Fibroblast of skin of left biceps (primary cell): ENCODE results near the gene ZNF77.
"Not testable (repeated sequence)": the region's sequence is repeated elsewhere in the genome, so short reads cannot be mapped to it uniquely, and the experiment has no call there.

Experiments used
- DNase-seq, 2 experiments: peaks; one replicate each; pipeline ENCODE4 v3.0.0-alpha.2; 2013; ENCODE audit warnings: low read depth in 2 of 2

ZNF77 gene

DNA sequence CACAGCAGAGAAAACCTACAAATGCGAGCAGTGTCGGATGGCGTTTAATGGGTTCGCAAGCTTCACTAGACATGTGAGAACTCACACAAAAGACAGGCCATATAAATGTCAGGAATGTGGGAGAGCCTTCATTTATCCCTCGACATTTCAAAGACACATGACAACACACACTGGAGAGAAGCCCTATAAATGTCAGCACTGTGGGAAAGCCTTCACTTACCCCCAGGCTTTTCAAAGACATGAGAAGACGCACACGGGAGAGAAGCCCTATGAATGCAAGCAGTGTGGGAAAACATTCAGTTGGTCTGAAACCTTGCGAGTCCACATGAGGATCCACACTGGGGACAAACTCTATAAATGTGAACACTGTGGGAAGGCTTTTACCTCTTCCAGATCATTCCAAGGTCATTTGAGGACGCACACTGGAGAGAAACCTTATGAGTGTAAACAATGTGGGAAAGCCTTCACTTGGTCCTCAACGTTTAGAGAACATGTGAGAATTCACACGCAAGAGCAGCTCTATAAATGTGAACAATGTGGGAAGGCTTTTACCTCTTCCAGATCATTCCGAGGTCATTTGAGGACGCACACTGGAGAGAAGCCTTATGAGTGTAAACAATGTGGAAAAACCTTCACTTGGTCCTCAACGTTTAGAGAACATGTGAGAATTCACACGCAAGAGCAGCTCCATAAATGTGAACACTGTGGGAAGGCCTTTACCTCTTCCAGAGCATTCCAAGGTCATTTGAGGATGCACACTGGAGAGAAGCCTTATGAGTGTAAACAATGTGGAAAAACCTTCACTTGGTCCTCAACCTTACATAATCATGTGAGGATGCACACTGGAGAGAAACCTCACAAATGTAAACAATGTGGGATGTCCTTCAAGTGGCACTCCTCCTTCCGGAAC, 27.2 kb downstream of the ZNF77 start:
- DNase-seq: no peak

DNA sequence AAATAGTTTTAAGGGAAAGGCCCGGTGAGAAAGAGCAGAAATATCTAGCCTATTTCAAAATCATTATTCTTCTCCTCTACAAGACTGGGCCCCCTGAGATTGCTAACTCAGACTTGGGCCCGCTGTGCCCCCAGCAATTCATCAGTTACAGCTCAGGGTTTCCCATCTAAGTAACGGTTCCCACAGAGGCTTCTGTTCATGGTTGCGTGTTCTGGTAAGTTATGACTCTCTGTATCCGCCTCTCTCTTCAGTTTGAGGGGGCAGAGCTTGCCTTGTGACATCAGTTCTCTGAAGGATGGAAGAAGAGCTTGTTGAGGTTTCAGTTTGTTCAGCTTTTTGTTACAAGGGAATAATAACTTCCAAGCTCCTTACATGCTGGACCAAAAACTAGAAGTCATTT, 32.5 kb downstream of the ZNF77 start:
- DNase-seq: no peak

GRCh38 chr19:2906631-2907195, 38.1 kb downstream of the ZNF77 start:
- no peak for DNase-seq

GRCh38 chr19:2905918-2906519, 38.8 kb downstream of the ZNF77 start:
- no peak for DNase-seq

GRCh38 chr19:2903326-2903725, 41.4 kb downstream of the ZNF77 start:
- not testable (repeated sequence) for DNase-seq

DNA sequence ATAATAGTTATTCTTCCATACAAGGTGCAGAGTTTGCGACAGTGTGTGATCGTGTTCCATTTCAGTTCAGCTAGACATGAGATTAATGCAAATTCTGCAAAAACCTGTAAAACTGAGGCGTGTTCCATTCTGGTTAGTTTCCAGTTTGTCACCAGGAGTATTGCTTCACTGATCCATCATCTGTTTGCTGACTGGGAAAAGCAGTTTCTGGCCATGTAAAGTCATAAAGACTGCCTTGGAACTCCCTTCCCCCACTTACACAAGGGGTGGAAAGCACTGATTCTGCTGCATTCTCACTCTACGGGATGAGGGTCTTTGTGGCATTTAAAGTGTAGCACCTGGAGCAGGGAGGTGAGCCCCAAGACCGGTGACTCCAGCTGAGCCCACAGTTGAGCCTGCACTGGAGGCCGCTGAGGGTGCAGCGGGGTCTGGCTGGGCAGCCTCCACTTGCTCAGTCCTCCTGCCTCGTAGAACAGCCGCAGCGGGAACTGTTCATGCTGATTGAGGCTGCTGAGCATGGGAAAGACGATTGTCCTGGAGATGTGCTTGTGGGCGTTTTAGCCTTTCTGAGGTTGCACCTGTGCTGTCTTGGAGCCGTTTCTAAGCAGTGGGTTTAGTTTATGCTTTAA, 42.1 kb downstream of the ZNF77 start:
- no peak for DNase-seq

GRCh38 chr19:2900296-2901252, 44.2 kb downstream of the ZNF77 start, which contains the start of gene ZNF57:
Gene ZNF57 (plus strand): TSS chr19:2900928. CDS start chr19:2901046, 118 bp downstream.
- peak; percentile 94 to 95 for DNase-seq

DNA sequence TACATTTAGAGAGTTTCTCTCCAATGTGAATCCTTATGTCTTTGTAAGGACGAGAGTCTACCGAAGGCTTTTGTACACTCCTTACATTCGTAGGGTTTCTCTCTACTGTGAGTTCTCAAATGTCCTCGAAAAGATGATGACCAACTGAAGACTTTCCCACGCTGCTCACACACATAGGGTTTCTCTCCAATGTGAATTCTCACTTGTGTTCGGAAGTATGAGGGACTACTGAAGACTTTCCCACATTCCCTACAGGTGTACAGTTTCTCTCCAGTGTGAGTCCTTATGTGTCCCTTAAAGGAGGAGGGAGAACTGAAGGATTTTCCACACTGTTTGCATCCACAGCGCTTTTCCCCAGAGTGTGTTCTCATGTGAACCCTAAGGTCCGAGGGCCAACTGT, 48.1 kb downstream of the ZNF77 start:
- DNase-seq: no peak

- not testable (repeated sequence) for DNase-seq
Measured at GRCh38 chr19:2890531-2890930, 54.2 kb downstream of the ZNF77 start.

- no peak for DNase-seq
Measured at GRCh38 chr19:2888731-2889224, 56.0 kb downstream of the ZNF77 start.

GRCh38 chr19:2887391-2887914, 57.3 kb downstream of the ZNF77 start:
- DNase-seq: no peak

GRCh38 chr19:2885736-2886135, 59.0 kb downstream of the ZNF77 start:
- DNase-seq: no peak

DNA sequence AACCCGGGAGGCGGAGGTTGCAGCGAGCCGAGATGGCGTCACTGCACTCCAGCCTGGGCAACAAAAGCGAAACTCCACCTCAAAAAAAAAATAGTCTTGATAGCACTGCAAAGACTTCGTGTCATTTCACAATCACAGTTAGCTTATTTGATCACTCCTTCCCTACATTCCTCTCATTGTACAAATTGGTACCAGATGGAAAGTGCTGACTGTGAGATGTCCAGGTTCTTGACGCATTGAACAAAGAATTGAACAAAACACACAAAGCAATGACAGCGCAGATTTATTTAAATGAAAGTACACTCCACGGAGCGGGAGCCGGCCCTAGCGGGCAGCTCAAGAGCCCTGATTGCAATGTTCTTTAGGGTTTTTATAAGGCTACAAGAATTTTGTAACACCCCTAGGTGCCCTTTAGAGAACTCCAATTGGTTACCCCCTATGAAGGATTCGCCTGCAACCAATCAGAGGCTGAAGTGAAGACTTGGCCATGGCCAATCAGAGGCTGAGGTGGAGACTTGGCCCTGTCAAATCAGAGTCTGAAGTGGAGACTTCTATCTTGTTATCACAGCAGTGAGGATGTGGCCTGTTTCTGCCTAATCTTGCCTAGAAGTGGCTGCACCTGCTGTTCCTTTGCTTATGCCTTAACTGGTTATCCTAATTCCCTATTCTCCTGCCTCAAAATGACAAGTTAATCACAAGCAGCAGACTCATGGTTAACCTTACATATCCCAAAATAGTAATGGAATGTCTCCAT, 60.9 kb downstream of the ZNF77 start:
- DNase-seq: no peak
